Fibroblast of skin of right biceps (primary cell): Measurements from ENCODE around the gene RERE.

Experiments
- DNase-seq: peaks from one replicate; pipeline ENCODE4 v3.0.0-alpha.2; 2013

The RERE gene

DNA sequence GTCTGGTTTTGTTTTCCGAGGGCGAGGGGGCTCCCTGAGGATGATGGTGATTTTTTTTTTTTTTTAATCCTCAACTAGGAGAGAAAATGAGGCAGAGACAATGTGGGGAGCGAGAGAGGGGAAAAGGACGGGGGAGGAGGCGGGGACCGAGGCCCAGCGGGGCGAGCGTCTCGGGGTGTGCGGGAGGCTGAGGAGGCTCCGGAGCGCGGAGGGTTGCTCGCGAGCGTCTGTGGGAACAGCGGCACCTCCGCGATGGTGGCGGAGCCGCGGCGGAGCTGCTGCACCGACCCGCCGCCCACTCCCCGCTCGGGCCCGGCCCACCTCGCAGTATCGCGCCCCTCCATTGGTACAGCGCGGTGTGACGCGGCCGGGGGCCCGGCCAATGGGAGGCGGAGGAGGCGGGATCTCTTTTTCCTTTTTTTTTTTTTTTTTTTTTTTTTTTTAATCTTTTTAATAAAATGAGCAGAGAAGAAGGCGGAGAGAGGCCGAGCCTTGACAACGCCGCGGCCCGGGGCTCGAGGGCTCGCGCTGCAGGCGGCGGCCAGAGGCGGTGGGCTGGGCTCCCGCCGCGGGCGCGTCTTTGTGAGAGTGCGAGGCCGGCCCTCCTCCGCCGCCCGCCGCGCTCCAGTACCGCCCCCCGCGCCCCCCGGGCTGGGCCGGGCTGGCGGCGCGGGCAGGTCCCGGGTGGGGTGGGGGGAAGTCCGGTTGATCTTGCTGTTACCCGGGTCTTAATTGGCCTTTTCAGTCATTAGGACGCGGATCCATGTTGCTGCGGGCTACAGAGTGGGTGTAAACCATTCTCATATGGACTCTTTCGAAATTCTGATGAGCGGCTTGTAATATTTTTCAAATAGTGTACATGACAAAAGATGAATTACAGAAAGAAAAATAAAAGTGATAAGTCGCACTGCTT, at the start of gene RERE:
RERE (minus strand) TSS at position 229 of the 913 bp plus-strand sequence.
- peak; percentile 95 for DNase-seq

DNA sequence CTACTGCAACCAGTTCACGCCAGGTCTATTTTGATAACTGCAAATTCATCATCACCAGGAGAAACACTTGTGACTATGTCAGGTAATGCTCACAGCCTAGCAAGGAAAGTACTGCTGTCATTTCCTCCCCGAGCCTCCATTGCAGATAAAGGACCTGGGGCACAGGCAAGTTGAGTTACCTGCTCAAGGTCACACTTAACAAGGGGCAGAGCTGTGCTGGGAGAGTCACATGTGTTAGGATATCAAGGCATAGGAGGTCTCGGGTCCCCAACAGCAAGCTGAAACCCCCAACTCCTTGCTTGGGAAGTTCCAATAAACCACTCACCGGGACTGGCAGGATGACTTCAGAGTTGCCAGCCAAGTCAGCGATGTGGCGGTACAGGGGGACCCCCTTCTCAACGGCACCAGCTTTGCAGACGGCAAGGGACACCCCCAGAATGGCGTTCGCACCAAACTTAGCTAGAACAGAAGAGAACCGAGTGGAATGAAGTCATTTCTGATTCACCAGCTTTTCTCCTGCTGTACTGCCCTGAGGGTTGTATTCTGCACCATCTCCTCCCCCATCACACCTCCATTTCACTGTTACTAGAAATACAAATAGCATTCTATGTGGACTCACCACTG, 49.5 kb upstream of the RERE start:
- no peak for DNase-seq

DNA sequence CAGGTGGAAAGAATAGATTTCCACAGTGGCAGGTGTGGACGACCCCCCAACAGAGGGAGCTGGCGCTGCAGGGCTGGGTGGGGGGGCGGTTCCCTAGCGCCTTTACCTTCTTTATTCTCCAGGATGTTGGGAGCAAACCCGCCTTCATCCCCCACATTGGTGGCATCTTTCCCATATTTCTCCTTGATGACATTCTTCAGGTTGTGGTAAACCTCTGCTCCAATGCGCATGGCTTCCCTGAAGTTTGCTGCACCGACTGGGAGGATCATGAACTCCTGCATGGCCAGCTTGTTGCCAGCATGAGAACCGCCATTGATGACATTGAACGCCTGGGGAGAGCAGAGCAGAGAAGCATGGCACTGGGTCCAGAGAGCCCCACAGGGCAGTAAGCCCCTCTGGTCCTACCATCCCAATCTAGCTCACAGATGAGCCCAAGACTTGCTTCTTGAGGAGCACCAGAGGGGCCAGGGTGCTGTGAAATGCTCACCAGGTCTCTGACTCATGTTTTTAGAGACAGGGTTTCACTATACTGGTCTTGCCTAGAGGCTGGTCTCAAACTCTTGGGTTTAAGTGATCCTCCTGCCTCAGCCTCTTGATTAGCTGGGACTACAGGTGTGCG, 48.8 kb upstream of the RERE start:
- DNase-seq = no peak

DNA sequence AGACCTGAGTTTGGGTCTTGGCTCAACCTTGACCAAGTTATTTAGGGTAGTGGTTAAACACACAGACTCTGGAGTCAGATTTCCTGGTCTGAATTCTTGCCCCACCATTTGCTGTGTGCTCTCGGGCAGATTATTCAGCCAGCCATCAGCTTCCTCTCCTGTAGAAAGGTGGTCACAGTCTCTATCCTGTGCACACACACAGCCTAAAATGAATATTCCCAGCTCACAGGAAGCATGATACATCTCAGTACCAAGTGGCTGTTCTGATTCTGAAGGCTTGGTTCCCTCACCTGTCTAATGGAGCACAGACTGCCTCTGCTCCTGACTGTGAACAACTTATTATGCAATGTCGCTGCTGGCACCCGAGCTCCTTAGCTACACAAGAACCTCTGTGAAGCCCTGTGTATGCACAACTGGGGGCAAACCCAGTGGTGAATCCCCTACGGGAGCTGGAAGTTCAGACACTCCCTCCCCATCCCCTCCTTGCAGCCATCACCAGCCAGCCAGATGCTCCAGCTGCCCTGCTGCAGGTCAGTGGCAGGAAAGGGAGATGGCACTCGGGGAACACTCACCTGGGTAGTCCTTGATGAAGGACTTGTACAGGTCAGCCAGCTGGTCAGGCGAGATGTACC, 47.4 kb upstream of the RERE start:
- no peak for DNase-seq

DNA sequence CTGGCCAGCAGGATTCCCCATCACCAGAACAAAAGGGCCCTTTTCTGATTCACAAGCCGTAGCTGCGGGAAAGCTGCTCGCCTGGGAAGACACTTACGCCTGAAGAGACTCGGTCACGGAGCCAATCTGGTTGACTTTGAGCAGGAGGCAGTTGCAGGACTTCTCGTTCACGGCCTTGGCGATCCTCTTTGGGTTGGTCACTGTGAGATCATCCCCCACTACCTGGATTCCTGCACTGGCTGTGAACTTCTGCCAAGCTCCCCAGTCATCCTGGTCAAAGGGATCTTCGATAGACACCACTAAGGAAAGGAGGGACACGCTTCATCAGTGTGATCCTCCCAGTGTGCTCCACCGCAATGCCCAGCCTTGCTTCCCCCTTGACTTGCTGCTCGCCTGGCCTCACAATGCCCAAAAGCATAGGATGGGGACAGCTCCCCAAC, 46.4 kb upstream of the RERE start:
- no peak for DNase-seq

DNA sequence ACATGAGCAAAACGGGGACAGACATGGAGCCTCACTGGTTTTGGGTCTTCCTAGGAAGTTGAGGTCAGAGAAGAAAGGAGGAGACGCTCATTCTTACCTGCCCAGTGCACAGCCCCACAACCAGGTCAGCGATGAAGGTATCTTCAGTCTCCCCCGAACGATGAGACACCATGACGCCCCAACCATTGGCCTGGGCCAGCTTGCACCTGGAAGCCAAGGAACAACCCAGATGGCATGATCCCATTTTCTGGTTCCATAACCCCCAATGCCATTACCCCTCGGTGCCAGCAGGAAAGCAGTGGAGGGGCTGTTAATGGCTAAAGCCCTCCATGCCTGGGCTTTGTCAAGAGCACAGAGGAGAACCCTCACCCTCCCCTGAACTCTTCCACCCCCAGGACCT, 45.7 kb upstream of the RERE start:
- no peak for DNase-seq

DNA sequence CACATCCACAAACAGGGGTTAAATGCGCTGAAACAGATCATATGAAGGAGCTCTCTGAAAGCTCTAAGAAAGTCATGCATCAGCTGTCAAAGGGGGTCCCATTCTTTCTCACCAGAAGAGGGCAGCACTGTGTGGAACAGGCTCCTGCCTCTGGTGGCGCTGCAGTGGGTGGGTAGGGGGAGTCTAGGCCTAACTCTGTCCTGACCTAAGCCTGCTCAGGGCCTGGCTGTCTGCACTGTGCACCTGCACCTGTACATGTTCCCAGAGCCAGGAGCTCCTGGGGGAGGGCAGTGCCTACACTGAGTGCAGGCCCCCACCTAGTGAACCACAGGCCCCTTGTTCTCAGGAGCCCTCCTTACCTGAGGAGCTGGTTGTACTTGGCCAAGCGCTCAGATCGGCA, 45.1 kb upstream of the RERE start:
- DNase-seq = no peak

DNA sequence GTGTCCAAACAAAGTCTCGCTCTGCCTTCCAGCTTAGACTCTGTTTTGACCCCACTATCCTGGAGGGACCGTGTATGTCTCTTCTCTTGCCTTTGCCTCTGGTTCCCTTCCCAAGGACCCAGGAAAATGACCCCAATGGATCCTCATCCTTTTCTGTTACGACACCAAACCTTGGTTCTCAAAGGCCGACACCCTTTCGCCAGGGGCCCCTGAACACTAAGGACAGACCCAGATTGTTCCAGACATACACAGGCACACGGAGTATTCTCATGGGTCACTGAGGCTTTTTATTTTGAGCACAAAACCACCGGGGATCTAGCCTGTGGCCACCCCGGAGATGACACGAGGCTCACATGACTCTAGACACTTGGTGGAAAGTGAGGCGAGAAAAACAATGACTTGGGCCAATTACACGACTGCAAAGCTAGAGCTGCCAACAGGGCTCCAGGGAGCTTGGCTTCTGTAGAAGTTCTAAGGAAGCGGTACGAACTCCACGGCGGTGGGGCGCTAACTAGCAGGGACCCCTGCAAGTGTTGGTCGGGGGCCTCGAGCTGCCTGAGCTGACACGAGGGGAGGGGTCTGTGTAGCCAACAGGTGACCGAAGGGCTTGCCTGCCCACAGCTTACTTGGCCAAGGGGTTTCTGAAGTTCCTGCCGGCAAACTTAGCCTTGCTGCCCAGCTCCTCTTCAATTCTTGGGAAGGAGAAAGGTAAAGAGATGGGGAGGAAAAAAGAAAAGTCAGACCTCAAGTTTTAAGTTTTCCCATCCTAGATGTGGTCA, 43.5 kb upstream of the RERE start:
- DNase-seq = no peak

DNA sequence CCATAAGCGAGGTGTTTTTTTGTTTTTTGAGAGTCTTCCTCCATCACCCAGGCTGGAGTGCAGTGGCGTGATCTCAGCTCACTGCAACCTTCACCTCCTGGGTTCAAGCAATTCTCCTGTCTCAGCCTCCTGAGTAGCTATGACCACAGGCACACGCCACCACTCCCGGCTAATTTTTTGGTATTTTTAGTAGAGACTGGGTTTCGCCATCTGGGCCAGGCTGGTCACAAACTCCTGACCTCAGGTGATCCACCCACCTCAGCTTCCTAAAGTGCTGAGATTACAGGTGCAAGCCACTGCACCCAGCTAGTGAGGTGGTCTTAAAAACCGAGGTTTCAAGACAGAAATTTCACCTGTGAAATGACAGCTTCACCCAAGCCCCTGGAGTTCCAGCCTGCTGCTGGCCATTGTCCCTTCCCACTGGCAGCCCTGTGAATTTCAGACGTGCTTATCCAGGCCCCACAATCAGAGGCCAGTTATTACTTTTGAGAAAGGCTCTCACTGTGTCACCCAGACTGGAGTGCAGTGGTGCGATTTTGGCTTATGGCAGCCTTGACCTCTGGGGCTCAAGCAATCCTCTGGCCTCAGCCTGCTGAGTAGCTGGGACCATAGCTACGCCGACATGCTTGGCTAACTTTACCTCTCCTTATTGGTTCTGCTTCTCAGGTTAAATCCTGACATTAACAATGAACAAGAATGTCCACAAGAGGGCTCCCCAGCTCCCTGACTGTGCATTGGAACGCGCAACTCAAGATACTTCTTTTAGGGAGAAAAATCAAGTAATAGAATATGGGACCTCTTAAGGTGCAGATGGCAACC, 41.7 kb upstream of the RERE start:
- peak; percentile 63 for DNase-seq

DNA sequence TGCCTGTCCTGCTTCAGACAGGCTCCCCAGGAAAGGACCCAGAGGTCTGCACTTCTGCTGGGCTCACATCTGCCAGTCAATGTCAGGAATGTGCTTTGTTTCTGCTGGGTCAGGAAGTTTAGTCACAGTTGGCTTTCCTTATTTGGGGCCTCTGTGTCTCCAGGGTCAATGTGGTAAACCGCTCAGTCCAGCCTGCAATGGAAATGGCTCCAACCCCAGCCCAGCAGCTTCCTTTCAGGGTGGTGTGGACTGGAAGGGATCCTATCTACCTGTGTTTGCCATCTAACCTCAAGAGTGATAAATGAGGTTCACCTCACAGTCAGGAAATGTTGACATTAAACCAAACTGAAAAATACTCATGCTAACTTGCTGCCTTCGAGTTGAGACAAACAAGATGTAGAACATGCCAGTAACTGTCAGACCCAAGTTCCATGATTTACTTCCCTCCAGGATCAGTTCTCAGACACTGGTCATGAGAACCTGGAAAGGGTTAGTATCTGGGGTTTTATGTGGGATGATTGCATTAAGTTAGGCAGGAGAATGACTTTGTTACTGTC, 40.8 kb upstream of the RERE start:
- DNase-seq = peak; percentile 84

DNA sequence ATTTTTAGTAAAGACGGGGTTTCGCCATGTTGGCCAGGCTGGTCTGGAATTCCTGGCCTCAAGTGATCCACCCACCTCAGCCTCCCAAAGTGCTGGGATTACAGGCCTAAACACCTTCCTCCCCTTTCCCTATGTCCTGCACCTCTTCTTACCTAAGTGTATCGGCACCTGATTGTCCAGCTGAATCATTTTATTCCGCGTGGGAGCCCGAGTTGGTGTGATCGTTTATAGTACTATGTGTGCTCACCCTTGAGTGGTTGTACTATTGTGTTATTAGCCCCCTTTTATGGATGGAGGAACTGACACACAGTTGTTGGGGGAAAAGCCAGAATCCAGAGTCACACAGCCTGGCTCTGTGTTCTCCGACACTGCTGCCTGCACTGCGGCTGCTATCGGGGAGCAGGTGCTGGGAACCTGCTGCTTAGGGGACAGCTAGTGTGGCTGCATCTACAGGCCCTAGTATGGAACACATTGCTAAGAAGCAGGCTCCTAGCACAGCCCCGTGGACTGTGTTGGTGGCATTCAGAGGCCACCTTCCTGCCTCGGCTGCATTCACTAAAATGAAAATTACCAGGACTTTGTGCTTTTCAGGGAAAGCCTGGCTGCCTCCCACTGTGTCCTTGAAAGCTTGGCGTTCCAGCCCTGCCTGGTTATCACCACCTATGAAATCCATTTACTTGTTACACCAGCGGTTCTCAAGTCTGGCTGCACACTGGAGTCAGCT, 39.4 kb upstream of the RERE start:
- no peak for DNase-seq

DNA sequence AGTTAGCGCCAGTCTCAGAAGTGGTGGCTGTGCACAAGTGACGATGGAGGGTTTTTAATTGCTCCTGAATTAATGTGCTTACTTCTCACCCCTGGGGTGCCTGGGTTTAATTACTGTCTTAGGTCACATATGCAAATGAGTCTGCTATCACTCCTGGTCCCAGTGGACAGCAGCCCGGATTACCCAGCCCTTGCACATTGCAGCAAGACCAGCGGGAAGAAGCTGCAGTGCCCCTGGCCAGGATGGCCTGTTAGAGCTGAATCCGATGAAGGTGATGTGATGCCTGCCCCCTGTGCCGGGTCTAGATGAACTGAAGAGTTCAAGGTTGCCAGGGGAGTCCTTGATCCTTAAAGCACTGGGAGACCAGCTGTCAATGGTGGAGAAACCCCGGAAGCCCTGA, 36.8 kb upstream of the RERE start:
- no peak for DNase-seq

DNA sequence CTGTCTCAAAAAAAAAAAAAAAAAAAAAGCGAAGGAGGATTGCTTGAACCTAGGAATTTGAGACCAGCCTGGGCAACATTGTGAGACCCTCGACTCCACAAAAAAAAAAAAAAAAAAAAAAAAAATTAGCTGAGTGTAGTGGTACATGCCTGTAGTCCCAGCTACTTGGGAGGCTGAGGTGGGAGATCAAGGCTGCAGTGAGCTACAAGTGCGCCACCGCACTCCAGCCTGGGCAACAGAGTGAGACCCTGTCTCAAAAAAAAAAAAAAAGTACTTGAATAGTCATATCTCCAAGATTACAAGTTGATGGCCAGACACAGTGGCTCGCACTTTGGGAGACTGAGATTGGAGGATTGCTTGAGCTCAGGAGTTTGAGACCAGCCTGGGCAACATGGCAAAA, 33.6 kb upstream of the RERE start:
- DNase-seq = no peak

DNA sequence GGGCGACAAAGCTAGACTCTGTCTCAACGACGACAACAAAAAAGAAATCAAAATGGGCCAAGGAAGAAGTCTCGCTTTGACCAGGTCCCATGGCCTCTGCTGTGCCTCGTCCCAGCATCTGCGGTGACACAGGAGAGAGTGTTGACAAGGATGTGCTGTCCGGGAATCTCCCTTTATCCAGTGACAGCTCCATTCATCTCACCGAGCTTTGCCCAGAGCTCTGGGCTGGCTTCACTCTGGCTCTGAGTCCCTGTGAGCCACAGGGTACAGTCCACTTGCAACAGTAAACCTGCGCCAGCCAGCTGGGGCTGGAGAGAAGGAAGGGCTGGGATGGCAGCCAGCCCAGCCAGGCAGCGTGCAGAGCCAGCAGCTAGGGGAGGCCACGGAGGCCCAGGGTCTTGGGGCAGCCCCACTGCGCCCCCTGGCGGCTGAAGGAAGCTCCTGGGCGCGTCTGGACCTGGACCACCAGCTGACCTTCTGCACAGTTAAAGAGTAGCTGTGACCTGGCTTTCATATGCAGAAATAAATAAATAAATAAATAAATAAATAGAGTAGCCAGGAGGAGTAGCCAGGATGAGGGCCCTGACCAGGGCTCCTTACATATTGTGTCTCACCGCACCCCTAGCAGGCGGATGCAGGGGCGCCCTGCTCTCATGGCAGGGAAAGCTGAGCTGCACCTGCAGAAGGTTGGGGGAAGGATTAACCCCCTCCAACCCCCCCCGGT, 31.4 kb upstream of the RERE start:
- peak; percentile 86 for DNase-seq

DNA sequence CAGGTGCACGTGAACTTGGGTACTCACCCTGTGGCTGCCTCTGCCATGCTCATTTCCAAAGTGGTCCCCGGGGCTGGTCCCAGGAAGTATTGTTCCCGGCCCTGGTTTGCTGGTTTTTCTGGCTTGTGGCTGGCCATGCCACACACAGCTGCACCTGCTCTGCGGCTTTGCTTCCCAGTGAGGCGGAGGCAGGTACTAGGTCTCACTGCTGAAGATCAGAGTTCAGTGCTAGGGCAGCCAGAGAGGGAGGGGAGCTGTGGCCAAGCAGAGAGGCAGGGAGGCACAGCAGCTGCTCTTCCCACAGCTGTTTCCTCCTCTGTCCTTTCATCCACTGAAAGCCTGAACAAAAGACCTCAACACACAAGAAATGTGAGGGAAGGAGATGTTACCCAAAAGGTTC, 30.6 kb upstream of the RERE start:
- no peak for DNase-seq

DNA sequence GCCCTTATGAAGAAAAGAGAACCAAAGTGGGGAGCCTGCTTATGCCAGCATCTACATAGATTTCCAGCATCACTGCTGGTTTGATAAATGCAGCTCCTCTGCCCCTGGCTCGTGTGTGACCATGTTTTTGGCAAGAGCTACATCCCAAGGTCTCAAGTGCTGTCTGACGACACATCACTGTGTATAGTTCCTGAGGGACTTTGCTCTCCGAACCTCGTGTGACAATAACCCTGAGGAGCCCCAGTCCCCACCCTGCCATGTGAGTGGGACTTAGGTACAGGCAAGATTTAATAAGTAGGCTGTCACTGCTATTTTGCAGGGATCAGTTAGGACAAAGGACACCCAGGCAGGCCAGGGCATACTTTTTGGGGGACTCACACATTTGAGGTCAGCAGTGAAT, 28.8 kb upstream of the RERE start:
- DNase-seq = no peak

DNA sequence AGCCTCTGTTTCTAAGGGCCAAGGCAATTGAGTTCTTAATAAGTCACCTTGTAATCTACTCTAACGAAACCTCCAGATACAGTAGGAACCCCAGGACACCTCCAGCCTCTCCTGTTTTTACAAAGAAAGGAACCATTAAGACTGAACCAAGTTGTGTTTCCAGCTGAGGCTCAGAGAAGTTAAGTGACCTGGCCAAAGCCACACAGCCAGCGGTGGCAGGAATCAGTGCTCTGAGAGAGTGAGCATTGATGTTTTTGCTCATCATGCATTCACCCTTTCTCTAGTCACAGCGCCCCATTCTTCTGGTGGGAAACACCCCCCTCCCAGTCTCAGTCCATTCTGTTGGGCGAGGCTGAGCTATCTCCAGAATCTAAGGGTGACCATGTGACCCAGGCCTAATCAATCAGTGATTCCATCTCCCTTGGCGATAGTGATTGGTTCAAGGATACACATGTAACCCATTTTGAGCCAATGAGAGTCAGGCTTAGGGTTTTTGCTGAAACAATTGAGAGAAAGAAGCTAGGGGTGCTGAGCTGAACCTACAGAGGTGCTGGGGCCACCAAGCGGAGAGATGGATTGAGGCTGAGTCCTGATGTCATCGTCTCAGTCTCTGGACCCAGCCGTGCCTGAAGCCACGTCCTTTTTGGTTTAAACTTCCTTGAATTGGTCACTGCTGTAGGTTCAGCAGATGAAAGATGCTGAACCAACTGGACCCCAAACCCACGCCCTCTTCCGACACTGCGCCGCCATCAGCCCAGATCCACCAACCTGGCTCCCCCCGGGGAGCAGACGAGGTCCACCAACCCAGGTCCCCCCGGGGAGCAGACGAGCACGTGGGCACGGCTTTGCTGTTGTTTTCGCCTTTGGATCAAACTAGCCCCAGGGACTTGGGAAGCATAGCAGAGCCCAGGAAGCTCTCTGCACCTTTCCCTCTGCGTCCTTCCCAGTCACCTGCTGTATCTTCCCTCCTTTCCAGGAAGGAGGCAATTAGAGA, 28.0 kb upstream of the RERE start:
- no peak for DNase-seq

DNA sequence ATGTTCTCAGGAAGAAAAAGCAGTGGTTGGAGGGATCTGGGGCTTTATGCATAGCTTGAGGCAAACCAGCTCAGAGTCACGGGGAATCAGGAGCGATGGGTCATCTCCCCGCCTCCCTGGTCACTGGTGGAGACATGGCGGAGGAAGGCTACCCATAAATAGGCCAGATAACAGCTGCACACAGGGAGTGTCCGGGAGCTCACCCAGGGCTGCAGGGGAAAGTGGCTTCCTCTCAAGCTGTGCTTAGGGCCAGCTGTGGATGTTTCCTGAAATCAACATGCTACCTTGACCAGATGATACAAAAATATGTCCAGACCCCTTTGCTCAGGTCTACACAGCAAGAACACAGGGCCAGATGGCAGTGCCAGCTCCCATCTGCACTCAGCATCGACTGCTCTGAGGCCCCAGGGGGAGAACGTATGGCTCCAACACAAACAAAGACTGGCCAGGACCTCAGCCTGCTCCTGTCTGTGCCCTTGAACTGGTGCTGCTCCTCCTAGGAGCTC, 27.1 kb upstream of the RERE start:
- DNase-seq = no peak

DNA sequence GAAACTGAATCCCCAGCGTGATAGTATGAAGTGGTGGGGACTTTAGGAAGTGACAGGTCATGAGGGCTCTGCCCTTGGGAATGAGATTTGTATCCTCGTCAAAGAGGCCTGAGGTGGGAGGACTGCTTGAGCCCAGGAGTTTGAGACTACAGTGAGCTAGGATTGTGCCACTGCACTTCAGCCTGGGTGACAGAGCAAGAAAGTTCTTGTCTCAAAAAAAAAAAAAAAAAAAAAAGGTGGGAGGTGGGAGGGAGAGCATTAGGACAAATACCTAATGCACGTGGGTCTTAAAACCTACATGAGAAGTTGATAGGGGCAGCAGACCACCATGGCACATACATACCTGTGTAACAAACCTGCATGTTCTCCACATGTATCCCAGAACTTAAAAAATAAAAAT, 24.0 kb upstream of the RERE start:
- DNase-seq = no peak
